Astrocyte (in vitro differentiated cells and primary cell): ENCODE measurements around the gene FGD4. TPM values are rescaled to one million over a fixed set of nuclear protein-coding genes. Genes with fewer than 3 reads are reported as not detected.

Source experiments
- DNase-seq: peaks from one replicate; pipeline ENCODE4 v3.0.0-alpha.2; 2010; ENCODE audit warnings: low read depth
- FAIRE-seq: peaks from 2 replicates; lab custom pipeline; 2011; peaks lifted over from hg19 to GRCh38; lab: Jason Lieb, UNC
- H2AFZ ChIP-seq: 2 replicates; pipeline ENCODE4 v1.6.0; 2012; ENCODE audit warnings: low read depth, low read length, inconsistent platforms
- H3K27ac ChIP-seq: 2 replicates; pipeline ENCODE4 v1.5.1; 2011; ENCODE audit warnings: low read depth, low read length, inconsistent platforms
- H3K27me3 ChIP-seq: 2 replicates; pipeline ENCODE4 v1.6.0; 2011; ENCODE audit warnings: low read length, inconsistent platforms; ENCODE audit not compliant: insufficient read depth
- H3K36me3 ChIP-seq: 2 replicates; pipeline ENCODE4 v1.5.1; 2011; ENCODE audit warnings: low read length, inconsistent platforms; ENCODE audit not compliant: insufficient read depth
- H3K4me1 ChIP-seq: 2 replicates; pipeline ENCODE4 v1.5.1; 2011; ENCODE audit warnings: low read length, inconsistent platforms; ENCODE audit not compliant: insufficient read depth
- H3K4me2 ChIP-seq: 2 replicates; pipeline ENCODE4 v1.6.0; 2012; ENCODE audit warnings: low read length, inconsistent platforms
- H3K4me3 ChIP-seq: 2 replicates; pipeline ENCODE4 v1.5.1; 2011; ENCODE audit warnings: low read depth, mild to moderate bottlenecking, low read length, inconsistent platforms; ENCODE audit not compliant: insufficient read depth
- H3K79me2 ChIP-seq: 2 replicates; pipeline ENCODE4 v1.6.0; 2012; ENCODE audit warnings: mild to moderate bottlenecking, low read length, inconsistent platforms; ENCODE audit not compliant: insufficient read depth
- H3K9ac ChIP-seq: 2 replicates; pipeline ENCODE4 v1.6.0; 2012; ENCODE audit warnings: mild to moderate bottlenecking, low read length, inconsistent platforms
- H3K9me3 ChIP-seq: 2 replicates; pipeline ENCODE4 v1.5.1; 2012; ENCODE audit warnings: low read depth, mild to moderate bottlenecking, low read length, inconsistent platforms; ENCODE audit not compliant: insufficient read depth
- H4K20me1 ChIP-seq: 2 replicates; pipeline ENCODE4 v1.6.0; 2012; ENCODE audit warnings: low read length, inconsistent platforms; ENCODE audit not compliant: insufficient read depth
- H3K27ac Mint-ChIP-seq: one replicate; pipeline ENCODE4 v1.8.0; 2021; ENCODE audit warnings: mild to moderate bottlenecking, mixed read lengths; ENCODE audit not compliant: unreplicated experiment
- H3K27me3 Mint-ChIP-seq: one replicate; pipeline ENCODE4 v1.8.0; 2021; ENCODE audit warnings: low read depth, mixed read lengths; ENCODE audit not compliant: unreplicated experiment
- H3K36me3 Mint-ChIP-seq: one replicate; pipeline ENCODE4 v1.8.0; 2021; ENCODE audit warnings: low read depth, mixed read lengths; ENCODE audit not compliant: unreplicated experiment
- H3K4me1 Mint-ChIP-seq: one replicate; pipeline ENCODE4 v1.8.0; 2021; ENCODE audit warnings: low read depth, mixed read lengths; ENCODE audit not compliant: unreplicated experiment
- H3K4me3 Mint-ChIP-seq: one replicate; pipeline ENCODE4 v1.8.0; 2021; ENCODE audit warnings: mild to moderate bottlenecking, moderate library complexity, mixed read lengths; ENCODE audit not compliant: unreplicated experiment
- H3K9me3 Mint-ChIP-seq: one replicate; pipeline ENCODE4 v1.8.0; 2021; ENCODE audit warnings: mild to moderate bottlenecking, mixed read lengths; ENCODE audit not compliant: unreplicated experiment
- CTCF ChIP-seq: IDR thresholded peaks from 2 replicates; pipeline ENCODE4 v1.5.1; 2011; ENCODE audit warnings: low read depth, mild to moderate bottlenecking, inconsistent platforms, low read length, moderate library complexity; ENCODE audit not compliant: insufficient read depth
- EZH2 ChIP-seq: IDR thresholded peaks from 2 replicates; pipeline ENCODE4 v1.6.1; 2012; ENCODE audit warnings: mild to moderate bottlenecking, low read length, inconsistent platforms; ENCODE audit not compliant: insufficient read depth
- total RNA-seq: library from RNA; stranded (reverse); gene quantifications from 2 replicates; pipeline ENCODE4 v1.2.1, GENCODE V29; 2021

Gene FGD4
- total RNA-seq, 1 donor from 2014 or later = 18.7 TPM

- Mint-ChIP-seq H3K4me1 (no peaks in the 10 kb centered on the region), H3K4me3 (no peak overlapping the region), H3K27me3 (peaks cover 2% of the 10 kb centered on the region), H3K27ac (no peak overlapping the region), H3K9me3 (no peaks in the 10 kb centered on the region), H3K36me3 (no peaks in the 10 kb centered on the region)
- no peaks in the 10 kb centered on the region for H3K36me3 ChIP-seq
- H3K9ac ChIP-seq = no peak overlapping the region
- H3K27ac ChIP-seq = no peak overlapping the region
- H3K27me3 ChIP-seq = peaks cover under 1% of the 10 kb centered on the region
- H3K9me3 ChIP-seq = no peaks in the 10 kb centered on the region
- DNase-seq (no peak), FAIRE-seq (no peak)
- H4K20me1 ChIP-seq = no peaks in the 10 kb centered on the region
- H3K4me3 ChIP-seq = no peak overlapping the region
- no peaks in the 10 kb centered on the region for H3K79me2 ChIP-seq
- H3K4me1 ChIP-seq = peaks cover 4% of the 10 kb centered on the region
- H2AFZ ChIP-seq = no peak overlapping the region
- H3K4me2 ChIP-seq = no peak overlapping the region
- TF ChIP-seq EZH2 (no peak), CTCF (no peak)
Measured at GRCh38 chr12:32395026-32395425, 4.3 kb upstream of the FGD4 start.

DNA sequence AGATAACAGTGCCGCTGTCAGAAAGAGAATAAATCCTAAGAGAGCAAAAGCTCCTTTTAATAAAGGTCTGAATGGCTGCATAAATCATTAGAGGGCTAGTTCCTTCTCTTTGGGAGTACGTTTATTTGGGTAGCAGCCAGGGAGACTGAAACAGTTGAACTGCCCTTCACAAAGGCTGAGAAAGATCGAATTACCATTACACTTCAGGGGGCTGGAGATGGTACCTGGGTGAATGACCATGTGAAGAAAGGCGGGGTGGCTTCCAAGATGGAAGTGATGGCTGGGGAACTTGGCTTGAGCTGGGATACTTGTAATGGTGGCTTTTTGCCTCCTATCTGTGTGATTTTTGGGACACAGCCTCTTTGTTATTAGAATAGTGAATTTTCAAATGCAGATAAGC lies 1.7 kb upstream of the FGD4 start:
- Histone ChIP-seq H3K4me3 (no peak overlapping the region), H3K27ac (no peak overlapping the region), H3K27me3 (peaks cover 9% of the 10 kb centered on the region), H2AFZ (no peak overlapping the region), H3K9ac (no peak overlapping the region), H4K20me1 (no peaks in the 10 kb centered on the region), H3K9me3 (no peaks in the 10 kb centered on the region), H3K4me2 (no peak overlapping the region), H3K79me2 (no peaks in the 10 kb centered on the region), H3K4me1 (peaks cover 4% of the 10 kb centered on the region), H3K36me3 (no peaks in the 10 kb centered on the region)
- peak overlapping the region; percentile 43 for H3K4me3 Mint-ChIP-seq
- no peak for FAIRE-seq
- H3K27ac Mint-ChIP-seq = no peak overlapping the region
- no peak for DNase-seq
- H3K9me3 Mint-ChIP-seq = no peaks in the 10 kb centered on the region
- peaks cover 4% of the 10 kb centered on the region for H3K4me1 Mint-ChIP-seq
- TF ChIP-seq CTCF = no peak
- no peak for TF ChIP-seq EZH2
- H3K27me3 Mint-ChIP-seq = peaks cover 2% of the 10 kb centered on the region
- peaks cover 3% of the 10 kb centered on the region for H3K36me3 Mint-ChIP-seq

- Histone ChIP-seq H4K20me1 (no peaks in the 10 kb centered on the region), H3K27me3 (peaks cover 9% of the 10 kb centered on the region), H3K79me2 (no peaks in the 10 kb centered on the region), H2AFZ (no peak overlapping the region), H3K9ac (no peak overlapping the region), H3K36me3 (no peaks in the 10 kb centered on the region), H3K4me1 (peaks cover 4% of the 10 kb centered on the region), H3K27ac (no peak overlapping the region), H3K4me2 (no peak overlapping the region), H3K4me3 (no peak overlapping the region), H3K9me3 (no peaks in the 10 kb centered on the region)
- peaks cover 2% of the 10 kb centered on the region for H3K27me3 Mint-ChIP-seq
- no peak for DNase-seq
- H3K4me3 Mint-ChIP-seq = no peak overlapping the region
- no peak overlapping the region for H3K27ac Mint-ChIP-seq
- peaks cover 3% of the 10 kb centered on the region for H3K36me3 Mint-ChIP-seq
- TF ChIP-seq EZH2 (no peak), CTCF (no peak)
- peaks cover 4% of the 10 kb centered on the region for H3K4me1 Mint-ChIP-seq
- H3K9me3 Mint-ChIP-seq = no peaks in the 10 kb centered on the region
- FAIRE-seq = no peak
Measured at GRCh38 chr12:32398181-32398580, 1.2 kb upstream of the FGD4 start.
